GM19397 (cell line): Measurements from ENCODE around the gene CENPF.
A peak's percentile ranks its signal among the peaks of the same experiment; 100 is the strongest.

Source experiments
- ATAC-seq: cut with Tn5 transposase; IDR thresholded peaks from one replicate; pipeline ENCODE4 v1.9.1; 2021; ENCODE audit warnings: mild to moderate bottlenecking, moderate library complexity; ENCODE audit not compliant: unreplicated experiment

The CENPF gene

GRCh38 chr1:214615109-214615508, 12.1 kb downstream of the CENPF start:
- ATAC-seq = no peak

DNA sequence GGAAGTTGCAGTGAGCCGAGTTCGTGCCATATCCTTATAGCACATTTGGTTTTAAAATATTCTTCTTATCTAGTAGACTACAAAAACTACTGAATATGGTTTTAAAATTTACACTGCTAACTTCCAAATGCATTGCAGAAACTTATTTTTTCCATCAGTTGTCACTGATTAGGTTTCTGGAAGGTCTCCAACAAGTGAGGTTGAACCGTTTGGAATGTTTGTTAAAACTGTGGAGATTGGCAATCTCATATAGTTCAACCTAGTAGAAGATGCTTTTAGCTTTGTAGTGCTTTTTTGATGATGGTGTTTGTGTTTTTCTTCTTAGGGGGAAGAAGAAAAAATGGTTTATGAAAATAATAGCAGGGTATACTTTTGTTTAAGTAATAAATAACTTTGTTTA, 12.9 kb downstream of the CENPF start:
- no peak for ATAC-seq

DNA sequence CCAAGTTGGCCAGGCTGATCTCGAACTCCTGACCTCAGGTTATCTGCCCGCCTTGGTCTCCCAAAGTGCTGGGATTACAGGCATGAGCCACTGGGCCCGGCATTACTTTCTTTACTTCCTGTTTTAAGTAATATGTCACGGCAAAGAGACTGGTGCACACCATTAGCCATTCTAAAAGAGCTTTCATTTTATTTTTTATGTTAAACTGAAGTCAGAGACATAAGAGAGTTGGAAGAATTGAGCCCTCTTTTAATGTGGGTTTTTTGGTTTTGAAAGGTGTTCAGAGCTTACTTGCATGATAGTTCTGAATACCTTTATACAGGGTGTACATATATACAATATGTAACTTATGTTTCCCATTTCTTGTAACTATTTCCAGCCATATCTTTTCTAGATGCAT, 14.3 kb downstream of the CENPF start:
- no peak for ATAC-seq

DNA sequence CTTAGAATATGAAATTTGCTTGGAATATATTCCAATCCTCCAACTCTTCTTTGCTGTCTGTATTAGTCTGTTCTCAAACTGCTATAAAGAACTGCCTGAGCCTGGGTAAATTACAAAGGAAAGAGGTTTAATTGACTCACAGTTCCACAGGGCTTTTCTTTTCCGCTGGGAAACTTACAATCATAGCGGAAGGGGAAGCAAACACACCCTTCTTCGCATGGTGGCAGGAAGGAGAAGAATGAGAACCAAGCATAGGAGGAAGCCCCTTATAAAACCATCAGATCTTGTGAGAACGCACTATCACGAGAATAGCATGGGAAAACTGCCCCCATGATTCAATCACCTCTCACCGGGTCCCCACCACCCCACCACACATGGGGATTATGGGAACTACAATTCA, 14.8 kb downstream of the CENPF start:
- no peak for ATAC-seq

DNA sequence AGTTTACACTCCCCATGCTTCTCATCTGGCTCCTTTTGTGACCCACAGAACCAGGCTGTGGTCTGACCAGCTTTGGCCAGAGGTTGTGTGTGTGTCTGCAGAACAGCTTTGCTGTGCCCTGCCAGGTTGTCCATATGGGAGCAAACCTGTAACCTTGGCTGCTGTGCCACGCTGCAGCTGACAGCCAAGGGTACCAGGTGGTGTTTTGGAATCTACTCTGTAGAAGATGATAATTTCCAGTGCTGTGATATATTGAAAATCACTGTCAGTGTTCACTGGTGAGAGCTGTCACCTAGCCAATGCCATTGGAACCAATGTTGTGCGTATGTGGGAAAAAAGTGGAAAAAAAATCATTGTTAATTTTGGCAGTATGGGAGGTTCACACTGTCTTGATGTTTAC, 18.2 kb downstream of the CENPF start:
- ATAC-seq = no peak

- no peak for ATAC-seq
Measured at GRCh38 chr1:214623430-214623829, 20.4 kb downstream of the CENPF start.

- peak; percentile 44 for ATAC-seq
Measured at GRCh38 chr1:214632091-214632490, 29.1 kb downstream of the CENPF start.

DNA sequence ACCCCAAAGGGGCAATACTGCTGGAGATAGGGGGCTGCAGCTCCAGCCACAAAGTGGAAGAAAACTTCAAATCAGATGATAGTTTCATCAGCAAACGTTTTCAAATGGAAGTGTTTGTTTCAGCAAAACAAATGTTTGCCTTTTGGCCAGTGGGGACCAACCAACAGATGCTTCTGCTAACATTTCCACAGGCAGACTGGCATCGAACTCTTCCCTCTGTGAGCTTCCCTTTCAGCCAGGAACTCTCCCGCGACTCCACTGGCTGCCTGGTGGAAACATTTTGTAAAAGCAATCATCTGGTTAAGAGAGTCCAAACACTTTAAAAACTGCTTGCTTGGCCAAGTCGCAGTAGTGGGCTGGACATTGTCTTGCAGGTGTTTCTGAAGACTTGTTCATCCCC, 30.7 kb downstream of the CENPF start:
- no peak for ATAC-seq

- ATAC-seq = no peak
Measured at GRCh38 chr1:214634267-214634666, 31.3 kb downstream of the CENPF start.

- ATAC-seq = no peak
Measured at GRCh38 chr1:214635086-214635485, 32.1 kb downstream of the CENPF start.

GRCh38 chr1:214635506-214635905, 32.5 kb downstream of the CENPF start:
- no peak for ATAC-seq

- no peak for ATAC-seq
Measured at GRCh38 chr1:214636436-214636835, 33.4 kb downstream of the CENPF start.

GRCh38 chr1:214637125-214637524, 34.1 kb downstream of the CENPF start:
- ATAC-seq = no peak

DNA sequence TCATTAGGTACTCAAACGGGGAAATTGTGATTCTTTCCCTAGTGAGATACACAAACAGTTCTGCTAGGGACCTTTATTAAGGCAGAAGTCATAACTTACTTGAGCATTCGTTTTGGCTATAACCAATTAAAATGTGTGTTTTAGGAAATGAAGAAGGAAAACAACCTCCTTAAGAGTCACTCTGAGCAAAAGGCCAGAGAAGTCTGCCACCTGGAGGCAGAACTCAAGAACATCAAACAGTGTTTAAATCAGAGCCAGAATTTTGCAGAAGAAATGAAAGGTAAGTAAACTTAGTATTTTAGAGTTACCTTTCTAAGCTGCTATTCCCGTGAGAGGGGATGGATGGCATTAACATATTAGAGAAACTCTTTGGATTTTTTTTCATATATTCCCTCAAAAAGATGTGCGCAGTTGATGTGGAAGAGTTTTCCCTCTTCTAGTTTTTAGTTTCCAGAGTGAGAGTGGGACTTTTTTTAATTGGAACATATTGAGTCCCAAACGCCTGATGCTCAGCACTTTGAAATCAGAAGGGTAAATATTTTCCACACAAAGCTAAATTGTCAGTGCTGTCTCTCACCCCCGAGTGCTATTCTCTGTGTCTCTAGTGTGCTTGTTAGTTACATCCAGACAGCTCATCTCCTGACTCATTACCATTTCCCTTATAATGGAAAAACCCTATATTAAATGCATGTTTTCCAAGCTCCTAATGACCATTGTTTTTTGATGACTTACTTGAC, 34.9 kb downstream of the CENPF start:
- no peak for ATAC-seq

GRCh38 chr1:214638459-214638807, 35.4 kb downstream of the CENPF start:
- no peak for ATAC-seq

- ATAC-seq = no peak
Measured at GRCh38 chr1:214638997-214639396, 36.0 kb downstream of the CENPF start.

DNA sequence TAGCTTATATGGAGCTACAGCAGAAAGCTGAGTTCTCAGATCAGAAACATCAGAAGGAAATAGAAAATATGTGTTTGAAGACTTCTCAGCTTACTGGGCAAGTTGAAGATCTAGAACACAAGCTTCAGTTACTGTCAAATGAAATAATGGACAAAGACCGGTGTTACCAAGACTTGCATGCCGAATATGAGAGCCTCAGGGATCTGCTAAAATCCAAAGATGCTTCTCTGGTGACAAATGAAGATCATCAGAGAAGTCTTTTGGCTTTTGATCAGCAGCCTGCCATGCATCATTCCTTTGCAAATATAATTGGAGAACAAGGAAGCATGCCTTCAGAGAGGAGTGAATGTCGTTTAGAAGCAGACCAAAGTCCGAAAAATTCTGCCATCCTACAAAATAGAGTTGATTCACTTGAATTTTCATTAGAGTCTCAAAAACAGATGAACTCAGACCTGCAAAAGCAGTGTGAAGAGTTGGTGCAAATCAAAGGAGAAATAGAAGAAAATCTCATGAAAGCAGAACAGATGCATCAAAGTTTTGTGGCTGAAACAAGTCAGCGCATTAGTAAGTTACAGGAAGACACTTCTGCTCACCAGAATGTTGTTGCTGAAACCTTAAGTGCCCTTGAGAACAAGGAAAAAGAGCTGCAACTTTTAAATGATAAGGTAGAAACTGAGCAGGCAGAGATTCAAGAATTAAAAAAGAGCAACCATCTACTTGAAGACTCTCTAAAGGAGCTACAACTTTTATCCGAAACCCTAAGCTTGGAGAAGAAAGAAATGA, 37.6 kb downstream of the CENPF start:
- no peak for ATAC-seq

DNA sequence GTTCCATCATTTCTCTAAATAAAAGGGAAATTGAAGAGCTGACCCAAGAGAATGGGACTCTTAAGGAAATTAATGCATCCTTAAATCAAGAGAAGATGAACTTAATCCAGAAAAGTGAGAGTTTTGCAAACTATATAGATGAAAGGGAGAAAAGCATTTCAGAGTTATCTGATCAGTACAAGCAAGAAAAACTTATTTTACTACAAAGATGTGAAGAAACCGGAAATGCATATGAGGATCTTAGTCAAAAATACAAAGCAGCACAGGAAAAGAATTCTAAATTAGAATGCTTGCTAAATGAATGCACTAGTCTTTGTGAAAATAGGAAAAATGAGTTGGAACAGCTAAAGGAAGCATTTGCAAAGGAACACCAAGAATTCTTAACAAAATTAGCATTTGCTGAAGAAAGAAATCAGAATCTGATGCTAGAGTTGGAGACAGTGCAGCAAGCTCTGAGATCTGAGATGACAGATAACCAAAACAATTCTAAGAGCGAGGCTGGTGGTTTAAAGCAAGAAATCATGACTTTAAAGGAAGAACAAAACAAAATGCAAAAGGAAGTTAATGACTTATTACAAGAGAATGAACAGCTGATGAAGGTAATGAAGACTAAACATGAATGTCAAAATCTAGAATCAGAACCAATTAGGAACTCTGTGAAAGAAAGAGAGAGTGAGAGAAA, 38.4 kb downstream of the CENPF start:
- no peak for ATAC-seq

DNA sequence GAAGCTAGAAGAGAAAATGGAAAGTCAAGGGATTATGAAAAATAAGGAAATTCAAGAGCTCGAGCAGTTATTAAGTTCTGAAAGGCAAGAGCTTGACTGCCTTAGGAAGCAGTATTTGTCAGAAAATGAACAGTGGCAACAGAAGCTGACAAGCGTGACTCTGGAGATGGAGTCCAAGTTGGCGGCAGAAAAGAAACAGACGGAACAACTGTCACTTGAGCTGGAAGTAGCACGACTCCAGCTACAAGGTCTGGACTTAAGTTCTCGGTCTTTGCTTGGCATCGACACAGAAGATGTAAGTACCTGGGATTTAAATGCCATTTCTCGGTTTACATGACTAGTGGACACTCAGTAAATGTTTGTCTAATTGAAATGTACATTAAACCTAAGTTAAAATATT, 40.0 kb downstream of the CENPF start:
- ATAC-seq = no peak

- no peak for ATAC-seq
Measured at GRCh38 chr1:214645712-214646111, 42.7 kb downstream of the CENPF start.

- no peak for ATAC-seq
Measured at GRCh38 chr1:214648801-214649200, 45.8 kb downstream of the CENPF start.

GRCh38 chr1:214649607-214650006, 46.6 kb downstream of the CENPF start:
- ATAC-seq = no peak
